Sigmoid colon (tissue), 4 donors: ENCODE measurements around the gene COA5.

ENCODE experiments used
- CTCF ChIP-seq, 4 experiments: fragments of 450-650 bp in 3 of 4; fragments of 200-600 bp in 1 of 4; IDR thresholded peaks; one replicate each; pipeline ENCODE4 v1.5.1; 2016 to 2019; ENCODE audit warnings: antibody characterized with exemption in 4 of 4, mild to moderate bottlenecking in 3 of 4, moderate library complexity in 2 of 4
- EP300 ChIP-seq, 4 donors: sonication (generic); formaldehyde crosslinking; IDR thresholded peaks; one replicate each; pipeline ENCODE4 v1.6.1; 2017; ENCODE audit warnings: antibody characterized with exemption in 4 of 4

GRCh38 chr2:98615481-98615880, 7.2 kb upstream of the COA5 start:
- TF ChIP-seq EP300 (IDR thresholded peaks at IDR 0.05) (no peak), CTCF (IDR thresholded peaks at IDR 0.05) (no peak)
